NK-92 treated with Interleukin-12 subunit alpha and Interleukin-12 subunit beta, amount 100 ng/mL, for 24 hours (cell line): ENCODE measurements around the gene RALGDS.

Experiments
- DNase-seq: peaks from one replicate; lab custom pipeline; 2025; lab: John Stamatoyannopoulos, UW

Gene RALGDS

DNA sequence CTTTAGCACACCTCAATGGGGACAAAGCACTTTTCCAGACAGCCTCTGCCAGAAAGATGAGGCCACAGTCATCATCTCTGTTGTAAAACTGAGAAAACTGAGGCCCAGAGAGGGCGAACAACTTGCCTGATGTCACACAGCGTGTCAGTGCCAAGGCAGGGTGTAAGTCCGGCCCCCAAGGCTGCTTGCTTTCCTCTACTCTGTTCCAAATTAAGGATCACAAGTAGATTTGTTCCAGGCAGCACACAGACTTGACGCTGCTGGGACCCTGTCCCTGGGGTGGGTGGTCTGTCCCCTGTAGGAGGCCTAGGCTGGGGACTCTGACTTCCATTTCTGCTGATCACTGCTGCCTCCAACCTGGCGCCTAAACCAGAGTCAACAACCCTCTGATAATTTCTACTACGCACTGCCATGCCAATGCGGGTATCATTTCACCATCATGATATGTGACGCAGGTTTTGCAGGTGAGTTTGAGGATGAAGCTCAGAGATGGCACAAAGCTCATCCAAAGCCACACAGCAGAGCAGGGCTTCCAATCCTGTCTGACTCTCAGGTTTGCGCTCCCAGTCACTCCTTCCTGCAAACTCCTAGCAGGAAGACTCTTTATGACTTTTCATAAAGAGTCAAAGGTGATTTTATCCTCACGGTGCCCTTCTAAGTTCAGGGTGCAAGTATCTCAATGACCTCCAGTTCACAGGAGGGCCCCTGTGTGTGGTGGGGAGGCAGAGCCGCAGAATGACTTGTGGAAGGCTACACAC, 13.5 kb upstream of the RALGDS start:
- DNase-seq, result no peak

DNA sequence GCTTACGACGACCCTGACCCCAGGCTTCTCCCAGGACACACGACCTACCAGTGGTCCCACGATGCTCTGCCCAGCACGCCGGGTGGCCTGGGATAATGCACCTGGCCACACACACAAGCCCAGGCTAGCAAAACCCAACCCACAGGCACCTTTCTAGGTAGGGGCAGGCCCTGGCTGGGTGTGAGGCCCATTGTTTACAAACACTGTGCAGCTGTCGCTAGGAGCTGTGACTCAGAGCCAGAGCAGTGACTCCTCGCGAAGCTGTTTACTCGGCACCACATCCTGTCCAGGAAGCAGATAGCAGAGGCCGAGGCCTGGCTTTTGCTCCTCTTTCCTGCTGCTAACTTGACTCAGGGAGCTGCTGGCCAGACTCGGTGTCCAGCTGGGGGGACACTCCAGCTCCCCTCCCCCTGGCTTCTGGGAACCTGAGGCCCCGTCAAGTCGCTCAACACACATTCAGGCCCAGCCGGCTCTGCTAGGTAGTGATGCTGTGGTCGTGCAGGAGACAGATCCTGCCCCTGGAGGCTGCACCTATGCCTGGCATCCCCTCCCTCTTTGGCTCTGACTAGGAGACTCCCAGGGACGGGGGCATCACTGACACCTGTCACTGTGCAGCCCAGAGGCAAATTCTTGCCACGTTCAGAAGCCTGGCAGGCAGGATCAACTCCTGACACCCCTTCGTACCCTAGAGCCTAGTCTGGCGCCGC, 12.8 kb upstream of the RALGDS start:
- peak; percentile 84 for DNase-seq

DNA sequence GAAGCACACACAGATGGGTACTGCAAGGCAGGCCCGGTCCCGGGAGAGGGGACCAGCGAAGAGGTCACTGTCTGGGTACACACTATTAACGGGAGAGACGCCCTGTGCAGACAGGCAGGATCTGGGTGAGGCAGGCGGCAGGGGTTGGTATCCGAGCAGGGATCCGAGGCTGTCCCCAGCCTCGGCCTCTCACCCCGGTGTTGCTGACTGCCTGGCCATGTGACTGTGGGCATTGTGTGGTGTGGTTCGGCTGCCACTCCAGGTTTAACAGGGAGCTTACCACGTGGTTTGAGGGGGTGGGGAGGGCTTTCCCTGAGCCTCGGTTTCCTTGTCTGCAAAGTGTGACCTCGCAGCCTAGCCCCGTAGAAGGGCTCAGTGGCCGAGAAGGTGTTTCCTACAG, 11.1 kb upstream of the RALGDS start:
- no peak for DNase-seq

DNA sequence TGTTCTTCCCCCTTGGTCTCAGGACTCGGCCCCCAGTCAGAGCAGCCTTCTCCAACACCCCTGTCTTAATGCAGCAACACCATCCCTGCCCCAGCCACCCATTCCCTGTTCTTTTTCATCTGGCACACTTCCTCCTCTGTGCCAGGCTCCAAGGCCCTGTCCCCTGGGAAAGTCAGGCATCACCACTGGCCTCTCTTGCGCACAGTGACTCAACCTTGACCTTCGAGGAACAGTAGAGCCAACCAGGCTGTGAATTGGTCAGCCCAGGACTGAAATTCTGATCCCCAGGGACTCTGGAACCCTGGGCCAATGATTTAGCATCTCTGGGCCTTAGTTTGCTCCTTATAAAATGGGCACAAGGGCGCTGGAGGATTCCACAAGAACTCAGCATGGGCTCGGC, 10.5 kb upstream of the RALGDS start:
- no peak for DNase-seq

DNA sequence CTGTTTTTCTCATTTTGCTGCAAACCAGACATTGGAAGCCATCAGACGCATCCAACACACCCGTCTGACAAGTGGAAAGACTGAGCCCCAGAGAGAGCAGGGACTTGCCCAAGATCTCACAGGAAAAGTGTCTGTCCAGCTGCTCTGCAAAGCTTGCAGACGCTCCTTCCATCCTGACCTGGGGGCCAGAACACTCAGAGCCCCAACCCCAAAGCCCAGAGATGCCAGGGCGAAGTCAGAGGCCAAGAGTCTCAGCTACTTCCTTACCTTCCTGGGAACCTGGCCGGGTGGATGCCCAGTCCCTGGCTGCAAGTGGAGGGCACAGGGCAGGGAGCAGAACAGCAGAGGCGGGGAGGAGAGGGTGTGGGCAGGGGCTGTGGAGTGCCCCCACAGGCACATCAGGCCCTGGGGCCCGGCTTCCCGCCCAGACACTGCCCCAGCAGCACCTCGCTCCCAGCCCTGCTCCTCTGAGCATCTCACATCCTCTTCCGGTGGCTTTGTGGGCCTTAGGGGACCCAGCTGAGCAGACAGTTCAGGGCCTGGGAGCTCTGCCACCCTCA, 9.7 kb upstream of the RALGDS start:
- peak; percentile 66 for DNase-seq

DNA sequence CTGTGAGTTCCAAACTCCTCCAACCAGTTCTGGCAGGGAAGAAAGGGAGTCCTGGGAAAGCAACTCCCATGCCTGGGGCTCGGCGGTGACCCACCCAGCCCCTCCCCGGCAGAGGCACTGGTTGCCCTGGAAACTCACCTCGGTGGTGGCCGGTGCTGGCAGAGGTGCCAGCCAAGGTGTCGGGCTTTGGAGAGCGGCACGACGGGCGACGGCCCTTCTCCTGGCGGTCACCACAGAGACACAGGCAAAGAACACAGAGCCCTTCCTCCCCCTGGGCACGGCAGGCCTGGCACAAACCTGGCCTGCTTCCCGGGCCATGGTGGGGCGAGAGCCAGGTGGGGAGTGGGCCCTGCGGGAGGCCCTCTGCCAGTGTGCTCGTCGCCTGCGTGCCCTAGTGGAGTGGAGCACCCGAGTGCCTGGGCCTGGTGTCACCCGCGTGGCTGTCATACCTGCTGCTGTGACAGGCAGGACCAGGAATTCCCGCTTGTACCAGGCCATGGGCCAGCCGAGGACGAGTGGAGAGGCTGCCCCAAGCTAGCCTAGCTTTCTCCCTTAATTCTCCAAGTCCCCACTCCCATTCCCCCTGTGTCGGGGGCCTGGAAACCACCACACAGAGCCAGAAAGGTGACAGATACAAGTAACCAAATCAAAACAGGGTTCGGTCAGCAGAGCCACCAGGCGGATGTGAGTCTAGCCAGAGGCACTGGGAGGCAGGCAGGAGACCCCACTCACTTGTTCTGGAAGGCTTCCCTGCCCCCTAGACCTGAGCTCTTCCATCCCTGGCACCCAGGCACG, 8.2 kb upstream of the RALGDS start:
- DNase-seq, result no peak

DNA sequence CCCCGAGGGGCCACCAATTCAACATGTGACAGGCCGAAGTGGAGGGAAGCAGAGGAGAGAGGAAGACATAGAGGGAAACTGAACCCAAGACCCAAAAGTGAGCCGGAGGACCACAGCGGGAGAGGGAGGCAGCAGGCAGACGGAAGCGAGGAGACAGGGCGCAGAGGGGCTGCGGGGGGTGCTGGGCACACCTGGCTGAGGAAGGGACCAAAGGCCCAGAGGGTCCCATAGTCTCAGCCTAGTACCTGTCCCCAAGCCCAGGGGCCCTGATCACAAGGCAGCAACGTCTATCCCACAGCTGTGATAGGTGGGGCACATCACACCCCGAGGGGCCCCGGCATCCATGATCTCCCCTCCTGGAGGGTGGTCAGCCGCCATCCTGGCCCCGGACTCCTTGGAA, 7.1 kb upstream of the RALGDS start:
- no peak for DNase-seq

DNA sequence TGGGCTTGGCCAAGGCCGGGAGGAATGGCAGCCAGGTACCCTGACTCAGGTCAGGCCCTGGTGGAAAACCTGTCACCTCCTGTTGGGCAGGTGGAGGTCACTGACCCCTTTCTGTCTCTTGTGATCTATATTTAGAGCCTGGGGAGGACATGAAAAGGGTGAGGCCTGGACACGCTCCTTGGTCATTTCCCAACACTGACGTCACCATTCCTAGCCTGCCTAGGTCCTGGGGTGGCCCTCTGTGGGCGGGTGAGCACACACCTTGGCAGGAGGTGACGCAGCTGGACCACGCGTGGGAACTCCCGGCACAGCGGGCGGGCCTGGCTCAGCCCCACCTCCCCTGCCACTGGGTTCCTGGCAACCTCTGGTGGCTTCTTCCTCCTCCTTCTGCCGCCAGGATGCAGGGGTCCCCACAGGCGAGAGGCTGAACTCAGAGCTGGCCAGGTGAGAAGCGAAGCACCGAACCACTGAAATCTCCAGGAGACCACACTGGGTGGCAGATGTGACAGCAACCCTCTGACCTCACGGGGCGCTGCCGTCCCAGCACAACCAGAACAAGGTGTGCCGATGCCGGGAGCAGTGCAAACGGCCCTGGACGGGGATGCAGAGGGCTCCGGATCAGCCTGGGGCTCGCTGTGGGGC, 6.4 kb upstream of the RALGDS start:
- DNase-seq, result no peak

DNA sequence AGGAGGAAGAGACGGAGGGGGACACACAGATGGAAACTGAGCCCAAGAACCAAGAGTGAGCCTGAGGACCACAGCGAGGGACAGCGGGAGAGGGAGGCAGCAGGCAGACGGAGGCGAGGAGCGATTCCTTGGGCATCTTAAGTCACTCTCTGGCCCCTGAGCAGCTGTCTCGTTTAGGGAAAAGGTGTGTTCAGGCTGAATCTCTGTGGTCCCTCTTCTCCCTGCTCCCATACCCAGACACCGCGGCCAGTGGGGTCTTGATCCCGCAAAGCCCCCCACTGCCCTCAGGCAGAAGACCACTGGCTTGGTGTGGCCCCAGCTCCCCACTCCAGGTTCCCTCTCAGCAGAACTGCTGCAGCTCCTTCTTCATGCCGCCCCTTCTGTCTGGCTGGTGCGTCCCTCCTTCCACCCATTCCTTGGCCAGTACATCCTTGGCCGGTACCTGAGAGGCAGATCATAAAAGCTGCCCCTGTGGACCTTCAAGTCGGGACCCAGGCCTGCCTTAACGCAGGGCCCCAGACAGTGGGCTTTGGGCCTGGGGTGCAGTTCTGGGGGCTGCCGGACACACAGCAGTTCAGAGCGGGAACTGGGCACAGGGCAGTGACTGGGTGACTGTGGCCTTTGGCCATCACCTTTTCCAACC, 5.8 kb upstream of the RALGDS start:
- DNase-seq, result no peak

DNA sequence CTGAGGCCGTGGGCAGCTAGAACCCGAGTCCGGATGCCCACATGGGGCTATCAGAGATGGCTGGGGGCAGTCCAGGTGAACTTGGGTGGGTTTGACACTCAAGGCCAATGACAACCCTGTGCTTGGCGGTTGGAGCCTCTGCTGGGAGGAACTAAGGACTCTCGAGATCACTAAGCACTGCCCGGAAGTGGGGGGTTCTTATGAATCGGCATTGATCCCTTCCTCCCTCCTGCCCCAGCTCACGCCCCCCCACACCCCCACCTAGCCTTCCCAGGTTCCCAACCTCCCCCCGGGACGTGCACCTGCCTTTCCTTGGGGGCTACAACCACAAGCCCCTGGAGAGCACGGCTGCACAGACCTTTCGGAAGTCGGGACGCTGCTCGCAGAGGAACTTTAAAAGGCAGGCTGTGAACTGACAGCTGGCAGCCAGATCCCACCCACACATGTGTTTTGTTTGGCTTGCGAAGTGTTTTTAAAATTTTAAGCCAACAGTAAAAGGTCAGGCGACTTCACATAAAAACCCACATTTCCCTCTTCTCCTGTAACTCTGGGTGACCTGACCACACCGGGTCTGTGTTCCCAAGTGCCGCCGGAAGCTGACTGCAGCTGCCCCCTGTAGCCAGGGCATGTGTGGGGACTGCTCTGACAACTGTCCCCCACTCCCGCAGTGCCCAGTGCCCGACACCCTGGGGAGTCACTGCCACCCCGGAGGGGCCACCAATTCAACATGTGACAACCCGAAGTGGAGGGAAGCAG, 5.1 kb upstream of the RALGDS start:
- DNase-seq, result no peak

DNA sequence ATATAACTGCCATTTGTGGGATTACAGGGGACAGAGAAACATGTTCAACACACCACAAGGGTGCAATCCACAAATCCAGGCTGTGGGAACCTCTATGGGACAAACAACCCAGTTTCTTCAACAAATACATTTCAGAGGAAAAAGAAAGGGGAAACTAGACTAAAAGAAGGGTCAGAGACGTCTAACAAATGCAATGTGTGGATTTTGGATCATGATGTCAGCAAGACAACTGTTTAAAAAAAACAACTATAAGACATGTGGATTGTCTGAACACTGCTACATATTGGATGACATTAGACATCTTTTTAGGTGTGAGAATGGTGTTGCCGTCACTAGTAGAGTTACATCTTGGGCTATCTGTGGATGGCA, 3.9 kb upstream of the RALGDS start:
- no peak for DNase-seq

DNA sequence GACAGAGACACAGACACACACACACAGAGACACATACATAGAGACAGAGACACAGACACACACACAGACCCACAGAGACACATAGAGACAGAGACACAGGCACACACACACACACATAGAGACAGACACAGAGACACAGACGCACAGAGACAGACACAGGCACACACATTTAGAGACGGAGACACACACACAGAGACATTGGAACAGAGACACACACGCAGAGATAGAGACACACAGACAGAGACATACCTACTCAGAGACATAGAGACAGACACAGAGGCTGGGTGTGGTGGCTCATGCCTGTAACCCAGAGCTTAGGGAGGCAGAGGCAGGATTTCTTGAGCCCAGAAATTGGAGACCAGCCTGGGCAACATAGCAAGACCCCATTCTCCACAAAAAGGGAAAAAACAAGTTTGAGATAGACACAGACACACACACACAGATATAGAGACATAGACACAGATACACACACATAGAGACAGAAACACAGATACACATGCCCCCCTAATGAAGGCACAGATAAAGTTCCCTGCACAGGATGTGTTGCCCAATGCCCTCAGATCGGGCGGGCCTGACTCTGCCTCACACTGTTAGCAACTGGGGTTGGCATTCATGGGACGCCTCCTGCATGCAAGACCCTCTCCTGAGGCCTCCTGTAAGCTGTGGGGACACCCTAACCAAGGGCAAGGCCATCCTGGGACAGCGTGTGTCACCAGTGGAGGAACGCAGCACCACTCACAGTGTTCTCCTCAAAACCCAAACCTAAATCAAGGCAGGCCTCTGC, 3.3 kb upstream of the RALGDS start:
- no peak for DNase-seq

DNA sequence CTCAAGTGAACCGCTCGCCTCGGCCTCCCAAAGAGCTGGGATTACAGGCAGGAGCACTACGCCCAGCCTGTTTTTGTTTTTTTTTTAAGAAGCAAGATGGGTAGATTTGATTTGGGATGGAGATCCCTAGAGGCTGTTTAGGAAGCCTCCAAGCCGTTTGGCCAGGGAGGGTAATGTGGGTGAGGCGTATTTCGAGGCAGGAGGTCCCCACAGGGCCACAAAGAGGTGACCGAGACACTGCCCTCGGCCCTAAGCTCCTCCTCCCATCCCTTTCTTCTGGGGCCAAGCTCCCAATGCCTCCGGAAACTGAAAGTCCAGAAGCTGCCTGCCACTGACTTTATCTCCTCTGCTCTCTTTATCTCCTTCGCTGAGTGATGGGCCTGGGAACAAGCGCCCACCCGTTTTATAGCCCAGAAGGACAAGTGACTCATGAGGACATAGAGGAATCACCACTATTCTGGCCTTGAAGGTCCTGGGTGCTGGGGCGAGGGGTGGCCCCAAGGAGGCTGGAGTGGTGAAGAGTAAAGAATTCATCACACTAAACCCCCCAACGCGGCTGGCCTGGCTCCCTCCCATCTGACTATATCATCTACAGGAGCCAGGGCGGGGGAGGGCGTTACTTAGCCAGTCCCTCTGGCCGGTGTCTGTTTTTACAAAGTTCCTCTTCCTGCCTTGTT, 2.0 kb upstream of the RALGDS start:
- DNase-seq, result no peak

DNA sequence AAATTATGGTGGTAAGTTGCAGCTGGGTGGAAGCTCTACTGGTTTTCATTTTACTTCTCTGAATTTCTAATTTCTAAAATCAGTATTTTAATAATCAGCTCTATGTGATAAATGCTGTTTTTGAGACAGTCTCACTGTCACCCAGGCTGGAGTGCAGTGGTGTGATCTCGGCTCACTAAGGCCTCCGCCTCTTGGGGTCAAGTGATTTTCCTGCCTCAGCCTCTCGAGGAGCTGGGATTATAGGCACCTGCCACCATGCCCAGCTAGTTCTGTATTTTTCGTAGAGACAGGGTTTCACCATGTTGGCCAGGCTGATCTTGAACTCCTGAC, 1.5 kb upstream of the RALGDS start:
- no peak for DNase-seq

DNA sequence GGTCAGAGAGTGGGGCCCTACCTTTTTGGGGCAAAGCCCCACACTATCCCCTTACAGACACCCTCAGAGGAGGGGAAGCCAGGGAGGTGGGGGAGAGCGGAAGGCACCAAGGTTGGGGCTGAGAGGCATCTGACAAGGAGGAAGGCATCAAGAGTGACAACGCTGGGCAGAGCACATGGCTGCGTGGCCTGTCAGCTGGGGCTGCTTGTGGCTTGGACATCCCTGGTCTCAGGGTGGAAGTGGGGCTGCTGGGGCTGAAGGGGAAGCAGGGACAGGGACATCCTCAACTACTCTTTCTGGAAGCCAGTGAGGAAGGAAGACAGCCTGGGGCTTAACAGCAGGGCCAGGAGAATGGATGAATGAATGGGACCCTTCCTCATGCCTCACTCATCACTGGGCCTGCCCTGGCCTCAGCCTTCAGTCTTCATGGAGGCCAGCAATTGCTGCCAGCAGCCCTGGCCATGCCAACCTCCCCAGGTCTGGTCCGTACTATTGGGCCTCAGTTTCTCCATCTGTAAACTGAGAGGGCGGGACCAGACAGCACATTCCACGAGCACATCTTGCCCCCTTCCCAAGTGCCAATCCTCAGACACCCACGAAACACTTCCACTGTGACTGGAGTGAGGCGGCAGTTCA, 993 bp upstream of the RALGDS start:
- peak; percentile 11 for DNase-seq

DNA sequence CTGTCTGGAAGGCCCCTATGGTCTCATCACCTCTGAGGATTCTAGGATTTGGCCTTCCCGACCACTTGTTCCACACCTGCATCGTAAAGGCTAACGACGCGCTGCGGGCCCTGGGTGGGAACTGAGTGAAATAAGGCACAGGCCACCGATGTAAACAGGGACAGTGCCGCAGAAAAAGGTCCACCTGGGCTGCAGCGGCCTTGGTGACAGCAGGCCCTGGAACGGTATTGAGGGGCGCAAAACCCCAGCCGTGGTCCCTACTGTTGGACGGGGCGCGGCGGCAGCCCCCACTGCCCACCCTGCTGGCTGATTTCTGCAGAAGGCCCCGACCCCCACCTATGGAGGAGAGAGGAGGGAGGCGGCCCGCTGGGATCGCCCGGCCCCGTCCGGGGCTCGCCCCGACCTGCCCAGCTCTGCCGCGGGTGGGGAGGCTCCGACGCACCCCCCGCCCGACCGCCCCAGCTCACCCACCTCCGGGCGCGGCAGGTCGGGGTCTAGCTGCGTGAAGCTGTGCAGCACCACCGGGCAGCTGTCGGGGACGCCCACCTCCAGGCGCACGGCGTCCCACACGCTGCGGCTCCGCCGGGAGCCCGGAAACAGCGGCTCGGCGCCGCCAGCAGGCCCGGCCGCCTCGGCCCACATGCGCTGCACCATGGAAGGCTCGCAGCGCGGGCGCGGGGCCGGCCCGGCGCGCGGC, 391 bp downstream of the RALGDS start:
- DNase-seq, result no peak

DNA sequence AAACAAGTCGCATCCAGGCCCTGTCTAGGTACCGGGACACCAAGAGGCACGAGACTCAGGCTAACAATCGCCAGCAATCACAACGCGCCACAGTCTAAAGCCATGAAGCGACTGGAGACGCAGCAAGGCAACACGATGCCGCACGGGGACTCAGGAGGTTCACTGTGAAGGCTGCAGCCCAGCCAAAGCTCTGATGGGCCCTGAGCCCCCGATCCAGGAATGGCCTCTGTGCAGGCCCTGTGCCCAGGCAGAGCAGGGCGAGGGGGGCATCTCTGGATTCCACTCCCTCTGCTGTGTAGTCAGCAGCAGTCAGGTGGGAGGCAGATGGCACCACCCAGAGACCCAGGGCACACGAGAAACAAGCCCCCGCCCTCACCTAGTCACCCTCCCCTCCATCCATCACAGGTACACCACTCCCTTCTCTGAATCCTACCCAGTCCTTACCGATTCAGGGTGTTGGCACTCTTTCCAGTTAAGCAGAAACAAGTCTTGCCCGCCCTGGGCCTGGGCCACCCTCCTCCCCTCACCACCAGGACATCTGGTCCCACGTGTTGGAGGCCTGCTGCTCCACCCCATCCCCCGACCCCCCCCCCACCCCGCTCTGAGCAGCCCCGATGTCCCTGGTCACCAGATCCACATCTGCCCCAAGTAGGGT, 1.1 kb downstream of the RALGDS start:
- DNase-seq, result no peak
